Bronchial epithelial cell (primary cell): ENCODE data around the gene LDLRAD4. TPM values are rescaled to one million over a fixed set of nuclear protein-coding genes. Genes with fewer than 3 reads are reported as not detected.

Source experiments
- DNase-seq: peaks from one replicate; pipeline ENCODE4 v3.0.0-alpha.2; 2010; ENCODE audit warnings: low read depth
- FAIRE-seq: peaks from 2 replicates; lab custom pipeline; 2011; peaks lifted over from hg19 to GRCh38; lab: Jason Lieb, UNC
- H3K27me3 ChIP-seq: 2 replicates; pipeline ENCODE4 v1.5.1; 2011; ENCODE audit warnings: low read length; ENCODE audit not compliant: control insufficient read depth, insufficient read depth
- H3K36me3 ChIP-seq: 2 replicates; pipeline ENCODE4 v1.5.1; 2011; ENCODE audit warnings: low read length; ENCODE audit not compliant: control insufficient read depth, insufficient read depth
- H3K4me3 ChIP-seq: 2 replicates; pipeline ENCODE4 v1.5.1; 2011; ENCODE audit warnings: mild to moderate bottlenecking, low read depth, low read length, control low read depth
- total RNA-seq: library from RNA; depleted of rRNA; stranded (reverse); fragments of >200 nt; gene quantifications from 2 replicates; pipeline ENCODE4 v1.2.1, GENCODE V29; 2014
- TF ChIP-seq, protein P1 (sequence below): IDR thresholded peaks from 2 replicates; pipeline ENCODE4 v1.5.1; 2011; ENCODE audit warnings: mild to moderate bottlenecking, moderate library complexity, low read length, control low read depth, inconsistent platforms; ENCODE audit not compliant: insufficient read depth, severe bottlenecking

Gene LDLRAD4
- total RNA-seq, 1 donor from 2014 or later = not detected

DNA sequence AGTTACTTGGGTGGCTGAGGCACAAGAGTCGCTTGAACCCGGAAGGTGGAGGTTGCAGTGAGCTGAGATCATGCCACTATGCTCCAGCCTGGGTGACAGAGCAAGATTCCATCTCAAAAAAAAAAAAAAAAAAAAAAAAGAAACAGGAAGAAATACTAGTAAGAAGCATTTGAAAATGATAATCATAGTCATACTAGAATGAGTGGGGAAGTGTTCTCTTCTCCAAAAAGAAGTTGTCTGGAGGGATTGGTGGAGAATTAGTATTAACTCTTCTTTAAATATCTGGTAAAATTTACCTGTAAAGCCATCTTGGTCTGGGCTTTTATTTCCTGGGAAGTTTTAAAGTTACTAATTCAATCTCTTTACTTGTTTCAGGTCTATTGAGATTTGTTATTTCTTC, 376.0 kb downstream of the LDLRAD4 start:
- FAIRE-seq (no peak), DNase-seq (no peak)
- no peak overlapping the region for H3K4me3 ChIP-seq
- TF ChIP-seq, protein P1, sequence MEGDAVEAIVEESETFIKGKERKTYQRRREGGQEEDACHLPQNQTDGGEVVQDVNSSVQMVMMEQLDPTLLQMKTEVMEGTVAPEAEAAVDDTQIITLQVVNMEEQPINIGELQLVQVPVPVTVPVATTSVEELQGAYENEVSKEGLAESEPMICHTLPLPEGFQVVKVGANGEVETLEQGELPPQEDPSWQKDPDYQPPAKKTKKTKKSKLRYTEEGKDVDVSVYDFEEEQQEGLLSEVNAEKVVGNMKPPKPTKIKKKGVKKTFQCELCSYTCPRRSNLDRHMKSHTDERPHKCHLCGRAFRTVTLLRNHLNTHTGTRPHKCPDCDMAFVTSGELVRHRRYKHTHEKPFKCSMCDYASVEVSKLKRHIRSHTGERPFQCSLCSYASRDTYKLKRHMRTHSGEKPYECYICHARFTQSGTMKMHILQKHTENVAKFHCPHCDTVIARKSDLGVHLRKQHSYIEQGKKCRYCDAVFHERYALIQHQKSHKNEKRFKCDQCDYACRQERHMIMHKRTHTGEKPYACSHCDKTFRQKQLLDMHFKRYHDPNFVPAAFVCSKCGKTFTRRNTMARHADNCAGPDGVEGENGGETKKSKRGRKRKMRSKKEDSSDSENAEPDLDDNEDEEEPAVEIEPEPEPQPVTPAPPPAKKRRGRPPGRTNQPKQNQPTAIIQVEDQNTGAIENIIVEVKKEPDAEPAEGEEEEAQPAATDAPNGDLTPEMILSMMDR = no peak
- no peaks in the 10 kb centered on the region for H3K36me3 ChIP-seq
- no peaks in the 10 kb centered on the region for H3K27me3 ChIP-seq

DNA sequence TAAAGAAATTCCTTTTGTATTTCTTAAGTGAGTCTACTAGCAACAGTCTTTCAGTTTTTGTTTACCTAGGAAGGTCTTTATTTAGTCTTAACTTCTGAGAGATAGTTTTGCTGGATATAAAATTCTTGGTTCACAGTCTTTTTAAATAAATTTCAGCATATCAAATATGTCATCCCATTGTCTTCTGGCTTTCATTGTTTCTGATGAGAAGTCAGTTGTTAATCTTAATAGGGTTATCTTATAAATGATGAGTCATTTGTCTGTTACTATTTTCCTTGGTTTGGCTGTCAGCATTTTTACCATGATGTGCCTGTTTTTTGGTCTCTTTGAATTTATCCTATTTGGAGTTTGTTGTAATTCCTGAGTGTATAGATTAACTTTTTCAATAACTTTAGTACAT, 378.5 kb downstream of the LDLRAD4 start:
- Histone ChIP-seq H3K4me3 (no peak overlapping the region), H3K36me3 (no peaks in the 10 kb centered on the region), H3K27me3 (no peaks in the 10 kb centered on the region)
- DNase-seq (no peak), FAIRE-seq (no peak)
- TF ChIP-seq, protein P1 = no peak

DNA sequence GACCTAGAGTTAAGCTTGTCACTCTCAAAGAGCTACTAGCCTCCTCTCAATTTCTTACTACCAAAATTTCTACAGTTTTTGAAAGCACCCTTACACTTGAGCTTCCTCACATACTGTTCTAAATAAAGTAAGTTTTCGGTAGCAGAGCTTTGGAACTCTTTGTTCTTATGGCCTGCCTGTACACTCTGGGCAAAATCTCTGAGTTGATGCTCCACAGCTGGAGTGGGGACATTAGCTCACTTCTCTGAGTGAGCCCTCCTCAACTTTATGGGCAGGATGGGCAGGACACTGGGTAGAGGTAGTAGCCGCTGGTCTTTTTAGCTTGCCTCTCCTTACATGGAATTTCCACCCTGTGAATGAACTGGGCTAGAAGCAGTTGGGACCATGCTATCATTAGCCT, 380.0 kb downstream of the LDLRAD4 start:
- Histone ChIP-seq H3K36me3 (no peaks in the 10 kb centered on the region), H3K4me3 (no peak overlapping the region), H3K27me3 (no peaks in the 10 kb centered on the region)
- DNase-seq (no peak), FAIRE-seq (no peak)
- TF ChIP-seq, protein P1 = no peak

- FAIRE-seq = no peak
Measured at GRCh38 chr18:13599031-13599430, 380.5 kb downstream of the LDLRAD4 start.

GRCh38 chr18:13603304-13604019, 384.9 kb downstream of the LDLRAD4 start:
- H3K36me3 ChIP-seq = no peaks in the 10 kb centered on the region
- TF ChIP-seq, protein P1 = no peak
- FAIRE-seq (no peak), DNase-seq (no peak)
- no peaks in the 10 kb centered on the region for H3K27me3 ChIP-seq
- no peak overlapping the region for H3K4me3 ChIP-seq

More at GRCh38 chr18:13599031-13599430, 380.5 kb downstream of the LDLRAD4 start:
- H3K4me3 ChIP-seq = no peak overlapping the region
- no peaks in the 10 kb centered on the region for H3K36me3 ChIP-seq
- TF ChIP-seq, protein P1 = no peak
- no peaks in the 10 kb centered on the region for H3K27me3 ChIP-seq
- DNase-seq = no peak

DNA sequence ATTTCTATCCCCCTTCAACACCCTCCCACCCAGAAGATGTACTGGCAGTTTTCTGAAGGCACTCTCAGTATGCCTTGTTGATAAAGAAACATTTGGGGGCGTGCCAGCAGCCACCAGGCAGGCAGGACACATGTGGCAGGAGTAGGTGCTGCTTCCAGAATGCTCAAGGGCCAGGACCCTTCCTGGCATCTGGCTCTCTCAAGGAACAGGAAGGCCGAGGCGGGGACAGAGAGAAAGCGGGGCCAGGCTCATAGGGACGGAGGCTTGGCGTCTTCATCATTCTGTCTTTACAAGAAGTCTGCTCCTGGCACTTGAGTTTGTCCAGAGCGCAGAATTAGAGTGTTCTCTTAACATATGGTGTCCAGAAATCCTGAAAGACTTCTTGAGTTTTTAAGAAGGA, 386.2 kb downstream of the LDLRAD4 start:
- H3K27me3 ChIP-seq = no peaks in the 10 kb centered on the region
- no peak overlapping the region for H3K4me3 ChIP-seq
- no peak for DNase-seq
- FAIRE-seq = no peak
- TF ChIP-seq, protein P1 = no peak
- no peaks in the 10 kb centered on the region for H3K36me3 ChIP-seq
